Endothelial cell of umbilical vein (primary cell): ENCODE measurements around the gene IZUMO4. TPM values are rescaled to one million over a fixed set of nuclear protein-coding genes. Genes with fewer than 3 reads are reported as not detected.
"Not testable (repeated sequence)": the region's sequence is repeated elsewhere in the genome, so short reads cannot be mapped to it uniquely, and the experiment has no call there.

Experiments used
- BruUV-seq: library from RNA; stranded (reverse); fragments of 400-500 nt; replicated peaks from 2 replicates; lab custom pipeline; 2021; lab: Mats Ljungman, UMichigan
- CTCF ChIA-PET: fragments of 300-600, 350-600 bp; sonication (Branson Sonifier 250); formaldehyde crosslinking; loops from one replicate; lab custom pipeline; 2021; ENCODE audit warnings: antibody characterized with exemption, inconsistent platforms; lab: Charles Lee
- POLR2A ChIA-PET: fragments of 300-600, 350-600 bp; sonication (Branson Sonifier 250); formaldehyde crosslinking; loops from one replicate; lab custom pipeline; 2021; ENCODE audit warnings: antibody characterized with exemption, inconsistent platforms; lab: Charles Lee
- DNase-seq: peaks from one replicate; pipeline ENCODE4 v3.0.0-alpha.2; 2011; ENCODE audit warnings: low read depth, low spot score
- FAIRE-seq: peaks from 2 replicates; lab custom pipeline; 2011; peaks lifted over from hg19 to GRCh38; lab: Jason Lieb, UNC
- H2AFZ ChIP-seq: 2 replicates; pipeline ENCODE4 v1.6.0; 2012; ENCODE audit warnings: low read depth, low read length, control low read depth, inconsistent platforms
- H3K27ac ChIP-seq: 2 replicates; pipeline ENCODE4 v1.5.1; 2011; ENCODE audit warnings: low read depth, mild to moderate bottlenecking, control low read depth, low read length, moderate library complexity; ENCODE audit not compliant: insufficient read depth
- H3K27me3 ChIP-seq, 2 experiments: 2 replicates each; pipeline versions ENCODE4 v1.6.0 to v1.6.1; 2011; ENCODE audit warnings: low read length in 2 of 2, mixed read lengths in 1 of 2; ENCODE audit not compliant: control insufficient read depth in 2 of 2, insufficient read depth in 2 of 2
- H3K36me3 ChIP-seq, 2 experiments: 2 replicates in 1 of 2; 3 replicates in 1 of 2; pipeline ENCODE4 v1.5.1; 2011; ENCODE audit warnings: low read length in 2 of 2, mild to moderate bottlenecking in 1 of 2, moderate library complexity in 1 of 2; ENCODE audit not compliant: control insufficient read depth in 2 of 2, insufficient read depth in 2 of 2; ENCODE audit errors: extremely low read depth in 1 of 2
- H3K4me1 ChIP-seq: 3 replicates; pipeline ENCODE4 v1.5.1; 2011; ENCODE audit warnings: mild to moderate bottlenecking, low read length; ENCODE audit not compliant: control insufficient read depth, insufficient read depth; ENCODE audit errors: extremely low read depth
- H3K4me2 ChIP-seq: 2 replicates; pipeline ENCODE4 v1.6.1; 2011; ENCODE audit warnings: low read length, control low read depth, mixed read lengths; ENCODE audit not compliant: insufficient read depth
- H3K4me3 ChIP-seq, 3 experiments: fragments of 200-600 bp in 1 of 3; sonication (generic), shearing (Covaris generic) in 1 of 3; replicated peaks in 1 of 3; 2 replicates each; pipeline ENCODE4 v1.5.1; 2011 to 2016; ENCODE audit warnings: control low read depth in 3 of 3, low read length in 3 of 3, mild to moderate bottlenecking in 2 of 3, inconsistent platforms in 1 of 3, low read depth in 1 of 3, moderate library complexity in 1 of 3; ENCODE audit not compliant: insufficient read depth in 1 of 3
- H3K79me2 ChIP-seq: 2 replicates; pipeline ENCODE4 v1.6.0; 2012; ENCODE audit warnings: low read length, inconsistent platforms; ENCODE audit not compliant: control insufficient read depth, insufficient read depth
- H3K9ac ChIP-seq: replicated peaks from 2 replicates; pipeline ENCODE3; 2011; ENCODE audit warnings: low read length, control low read depth; ENCODE audit not compliant: insufficient read depth; ENCODE audit errors: extremely low read depth
- H3K9me1 ChIP-seq: replicated peaks from 3 replicates; pipeline ENCODE4 v1.6.0; 2011; ENCODE audit warnings: mild to moderate bottlenecking, low read length; ENCODE audit not compliant: control insufficient read depth, insufficient read depth; ENCODE audit errors: extremely low read depth
- H3K9me3 ChIP-seq: replicated peaks from 2 replicates; pipeline ENCODE4 v1.5.1; 2012; ENCODE audit warnings: low read length, inconsistent platforms; ENCODE audit not compliant: control insufficient read depth, insufficient read depth
- H4K20me1 ChIP-seq: replicated peaks from 2 replicates; pipeline ENCODE3; 2011; ENCODE audit warnings: mild to moderate bottlenecking, low read length; ENCODE audit not compliant: control insufficient read depth, insufficient read depth; ENCODE audit errors: extremely low read depth
- EZH2 ChIP-seq: IDR thresholded peaks from 2 replicates; pipeline ENCODE4 v1.6.1; 2012; ENCODE audit warnings: borderline replicate concordance, low read depth, mild to moderate bottlenecking, moderate library complexity, low read length, inconsistent platforms; ENCODE audit not compliant: severe bottlenecking
- FOS ChIP-seq: IDR thresholded peaks from 2 replicates; pipeline ENCODE4 v1.6.1; 2011; ENCODE audit warnings: mild to moderate bottlenecking, low read length, moderate library complexity, borderline replicate concordance; ENCODE audit not compliant: insufficient read depth
- GATA2 ChIP-seq: IDR thresholded peaks from 2 replicates; pipeline ENCODE4 v1.7.0; 2011; ENCODE audit warnings: low read depth, mild to moderate bottlenecking, moderate library complexity, mixed read lengths, low read length; ENCODE audit not compliant: insufficient read length, insufficient read depth
- JUN ChIP-seq: IDR thresholded peaks from 2 replicates; pipeline ENCODE4 v1.6.1; 2011; ENCODE audit warnings: borderline replicate concordance, low read depth; ENCODE audit not compliant: insufficient read length, insufficient read depth
- MAX ChIP-seq: IDR thresholded peaks from 2 replicates; pipeline ENCODE4 v1.6.1; 2011; ENCODE audit not compliant: insufficient read depth, insufficient read length
- MYC ChIP-seq: IDR thresholded peaks from one replicate; pipeline ENCODE4 v1.6.1; 2011; ENCODE audit warnings: mild to moderate bottlenecking, low read depth, low read length
- POLR2A ChIP-seq: IDR thresholded peaks from 2 replicates; pipeline ENCODE4 v1.6.1; 2012; ENCODE audit warnings: low read depth, mild to moderate bottlenecking, control low read depth, low read length
- POLR2AphosphoS5 ChIP-seq: IDR thresholded peaks from 2 replicates; pipeline ENCODE4 v1.6.1; 2012; ENCODE audit warnings: low read depth, mild to moderate bottlenecking, control low read depth, low read length, moderate library complexity; ENCODE audit not compliant: insufficient read depth
- dilution Hi-C: fragments of 300-500 bp; cut with MboI; formaldehyde crosslinking; loops from one replicate; pipeline ENCODE4 v1.15.0; 2019; ENCODE audit warnings: low sequenced_read_pairs; ENCODE audit not compliant: extremely low pct_ligation_motif_present
- intact Hi-C: fragments of 100-400 bp; cut with micrococcal nuclease; formaldehyde crosslinking; loops from one replicate; pipeline ENCODE4 v1.10.0; 2022
- polyA plus RNA-seq, 4 experiments: library from polyadenylated mRNA; depleted of rRNA in 3 of 4; stranded (reverse) in 3 of 4; unstranded in 1 of 4; fragments of >200 nt; gene quantifications; 2 replicates each; pipeline versions ENCODE4 v1.2.1 to v1.2.3, GENCODE V29; 2011 to 2012; ENCODE audit warnings: missing spikeins in 1 of 4
- total RNA-seq: library from RNA; stranded (reverse); gene quantifications from 2 replicates; pipeline ENCODE4 v1.2.3, GENCODE V29; 2021
- TF ChIP-seq, protein P1 (sequence below), 2 donors: IDR thresholded peaks; 1 replicate in 1 of 2; 2 replicates in 1 of 2; pipeline ENCODE4 v1.5.1; 2011; ENCODE audit warnings: low read length in 2 of 2, mild to moderate bottlenecking in 2 of 2, moderate library complexity in 2 of 2, control low read depth in 1 of 2, inconsistent platforms in 1 of 2, low read depth in 1 of 2; ENCODE audit not compliant: insufficient read depth in 1 of 2; ENCODE audit errors: extremely low read depth in 1 of 2

The IZUMO4 gene
- total and polyA plus RNA-seq, 2 donors (not counting 3 experiments of a cell fraction or from before 2014, with no cell fraction given), result 1.1 to 2.0 TPM

DNA sequence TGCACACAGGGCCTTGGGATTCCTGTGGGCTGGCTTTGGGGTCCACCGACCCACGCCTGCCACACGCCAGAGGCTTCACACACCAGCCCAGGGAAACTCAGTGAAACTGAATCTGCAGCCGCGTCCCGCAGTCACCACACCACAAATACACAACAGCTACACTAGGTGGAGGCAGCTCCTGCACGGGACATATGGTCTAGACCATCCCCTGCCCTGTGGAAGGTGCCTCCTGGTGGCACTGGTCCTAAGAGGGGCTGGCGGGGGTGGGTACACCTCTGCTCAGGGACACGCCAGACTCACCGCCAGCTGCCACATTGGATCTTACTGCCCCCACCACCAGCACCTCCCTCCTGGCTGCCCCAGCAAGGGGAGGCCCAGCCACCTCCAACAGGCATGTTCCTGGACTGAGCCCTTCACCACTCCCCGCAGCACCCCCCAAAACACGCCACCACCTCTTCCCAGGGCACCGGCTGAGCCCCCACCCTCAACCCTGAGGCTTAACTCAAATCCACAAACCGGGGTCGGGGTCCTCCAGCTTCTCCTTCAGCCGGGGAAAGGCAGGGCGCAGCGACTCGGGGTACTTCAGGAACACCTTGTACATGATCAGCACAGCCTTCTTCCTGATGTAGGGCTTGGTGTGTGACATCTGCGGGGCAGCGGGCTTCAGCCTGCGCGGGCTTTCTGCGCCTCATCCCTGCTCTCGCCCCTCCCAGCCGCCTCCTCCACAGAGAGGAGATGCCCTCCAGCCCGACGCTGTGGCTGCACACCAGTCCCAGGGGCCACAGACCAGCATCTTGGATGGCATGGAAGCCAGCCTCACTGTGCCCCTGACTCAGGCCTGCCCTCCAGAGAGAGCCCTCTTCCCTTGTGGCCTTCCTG lies 33.4 kb downstream of the IZUMO4 start:
- no peak overlapping the region for H3K4me2 ChIP-seq
- H3K27ac ChIP-seq, result no peak overlapping the region
- H2AFZ ChIP-seq, result no peak overlapping the region
- H3K27me3 ChIP-seq, result no peaks in the 10 kb centered on the region
- POLR2A ChIA-PET, result no interaction called here
- CTCF ChIA-PET, result no interaction called here
- H4K20me1 ChIP-seq, result no peaks in the 10 kb centered on the region
- H3K4me3 ChIP-seq, result no peak overlapping the region
- H3K9me3 ChIP-seq, result no peaks in the 10 kb centered on the region
- H3K9ac ChIP-seq, result no peak overlapping the region
- DNase-seq (no peak), FAIRE-seq (no peak)
- H3K9me1 ChIP-seq, result no peaks in the 10 kb centered on the region
- dilution Hi-C loops, result no loop called here
- H3K36me3 ChIP-seq, result peaks cover 6 to 53% of the 10 kb centered on the region in 2 experiments
- H3K4me1 ChIP-seq, result no peaks in the 10 kb centered on the region
- BruUV-seq, result no TSS peak
- intact Hi-C loops, result no loop called here
- TF ChIP-seq GATA2 (no peak), JUN (no peak), EZH2 (no peak), FOS (no peak), POLR2AphosphoS5 (no peak), MYC (no peak), POLR2A (no peak), MAX (no peak)
- TF ChIP-seq, protein P1, sequence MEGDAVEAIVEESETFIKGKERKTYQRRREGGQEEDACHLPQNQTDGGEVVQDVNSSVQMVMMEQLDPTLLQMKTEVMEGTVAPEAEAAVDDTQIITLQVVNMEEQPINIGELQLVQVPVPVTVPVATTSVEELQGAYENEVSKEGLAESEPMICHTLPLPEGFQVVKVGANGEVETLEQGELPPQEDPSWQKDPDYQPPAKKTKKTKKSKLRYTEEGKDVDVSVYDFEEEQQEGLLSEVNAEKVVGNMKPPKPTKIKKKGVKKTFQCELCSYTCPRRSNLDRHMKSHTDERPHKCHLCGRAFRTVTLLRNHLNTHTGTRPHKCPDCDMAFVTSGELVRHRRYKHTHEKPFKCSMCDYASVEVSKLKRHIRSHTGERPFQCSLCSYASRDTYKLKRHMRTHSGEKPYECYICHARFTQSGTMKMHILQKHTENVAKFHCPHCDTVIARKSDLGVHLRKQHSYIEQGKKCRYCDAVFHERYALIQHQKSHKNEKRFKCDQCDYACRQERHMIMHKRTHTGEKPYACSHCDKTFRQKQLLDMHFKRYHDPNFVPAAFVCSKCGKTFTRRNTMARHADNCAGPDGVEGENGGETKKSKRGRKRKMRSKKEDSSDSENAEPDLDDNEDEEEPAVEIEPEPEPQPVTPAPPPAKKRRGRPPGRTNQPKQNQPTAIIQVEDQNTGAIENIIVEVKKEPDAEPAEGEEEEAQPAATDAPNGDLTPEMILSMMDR (IDR thresholded peaks at IDR 0.05; ENCODE audit: extremely low read depth in 1 of 2, insufficient read depth in 1 of 2, low read depth in 1 of 2, low read length in 2 of 2), result no peak
- peaks cover 4% of the 10 kb centered on the region for H3K79me2 ChIP-seq

GRCh38 chr19:2131012-2131975 lies 34.6 kb downstream of the IZUMO4 start:
- CTCF ChIA-PET, intact Hi-C loops, H3K79me2 ChIP-seq, H4K20me1 ChIP-seq, POLR2A ChIA-PET, BruUV-seq, H3K9ac ChIP-seq, FAIRE-seq, H3K4me3 ChIP-seq, H3K4me1 ChIP-seq, DNase-seq, H2AFZ ChIP-seq, H3K4me2 ChIP-seq, H3K27me3 ChIP-seq, H3K9me1 ChIP-seq, dilution Hi-C loops, H3K9me3 ChIP-seq, H3K27ac ChIP-seq: not testable (repeated sequence)
- peaks cover 7 to 56% of the 10 kb centered on the region in 2 experiments for H3K36me3 ChIP-seq
